Neural cell (in vitro differentiated cells): ENCODE data around the gene PPIL6.

Source experiments
- EP300 ChIP-seq: fragments of 450-650 bp; conservative IDR thresholded peaks from 2 replicates; pipeline ENCODE4 v1.6.1; 2014; ENCODE audit warnings: antibody characterized with exemption, mild to moderate bottlenecking, moderate library complexity; ENCODE audit not compliant: poor library complexity, severe bottlenecking
- EZH2 ChIP-seq: fragments of 200-600, 300-800 bp; shearing (Covaris generic), sonication (generic); IDR thresholded peaks from 2 replicates; pipeline ENCODE4 v1.6.1; 2014; ENCODE audit warnings: antibody characterized with exemption, low read length, borderline replicate concordance, mild to moderate bottlenecking; ENCODE audit not compliant: insufficient read depth, poor library complexity, severe bottlenecking
- MXI1 ChIP-seq: fragments of 450-650 bp; conservative IDR thresholded peaks from 2 replicates; pipeline ENCODE4 v1.6.1; 2014; ENCODE audit warnings: antibody characterized with exemption, mild to moderate bottlenecking; ENCODE audit not compliant: poor library complexity, severe bottlenecking
- POLR2AphosphoS5 ChIP-seq: IDR thresholded peaks from 2 replicates; pipeline ENCODE4 v1.6.1; 2012
- REST ChIP-seq: IDR thresholded peaks from 2 replicates; pipeline ENCODE4 v1.6.1; 2012; ENCODE audit warnings: borderline replicate concordance
- TAF1 ChIP-seq: IDR thresholded peaks from 2 replicates; pipeline ENCODE4 v1.6.1; 2012; ENCODE audit warnings: low read depth
- TF ChIP-seq, protein P1 (sequence below): fragments of 450-650 bp; IDR thresholded peaks from 2 replicates; pipeline ENCODE4 v1.5.1; 2014; ENCODE audit warnings: antibody characterized with exemption, mild to moderate bottlenecking, moderate library complexity; ENCODE audit not compliant: poor library complexity, severe bottlenecking

- TF ChIP-seq, protein P1, sequence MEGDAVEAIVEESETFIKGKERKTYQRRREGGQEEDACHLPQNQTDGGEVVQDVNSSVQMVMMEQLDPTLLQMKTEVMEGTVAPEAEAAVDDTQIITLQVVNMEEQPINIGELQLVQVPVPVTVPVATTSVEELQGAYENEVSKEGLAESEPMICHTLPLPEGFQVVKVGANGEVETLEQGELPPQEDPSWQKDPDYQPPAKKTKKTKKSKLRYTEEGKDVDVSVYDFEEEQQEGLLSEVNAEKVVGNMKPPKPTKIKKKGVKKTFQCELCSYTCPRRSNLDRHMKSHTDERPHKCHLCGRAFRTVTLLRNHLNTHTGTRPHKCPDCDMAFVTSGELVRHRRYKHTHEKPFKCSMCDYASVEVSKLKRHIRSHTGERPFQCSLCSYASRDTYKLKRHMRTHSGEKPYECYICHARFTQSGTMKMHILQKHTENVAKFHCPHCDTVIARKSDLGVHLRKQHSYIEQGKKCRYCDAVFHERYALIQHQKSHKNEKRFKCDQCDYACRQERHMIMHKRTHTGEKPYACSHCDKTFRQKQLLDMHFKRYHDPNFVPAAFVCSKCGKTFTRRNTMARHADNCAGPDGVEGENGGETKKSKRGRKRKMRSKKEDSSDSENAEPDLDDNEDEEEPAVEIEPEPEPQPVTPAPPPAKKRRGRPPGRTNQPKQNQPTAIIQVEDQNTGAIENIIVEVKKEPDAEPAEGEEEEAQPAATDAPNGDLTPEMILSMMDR, result no peak
- TF ChIP-seq EP300, result no peak
- no peak for TF ChIP-seq MXI1
- TF ChIP-seq POLR2AphosphoS5, result no peak
- TF ChIP-seq TAF1, result no peak
- no peak for TF ChIP-seq EZH2
- TF ChIP-seq REST, result no peak
Measured at GRCh38 chr6:109474995-109475394, 34.6 kb upstream of the PPIL6 start.
